ENCODE results near the gene YWHAB. TPM values are rescaled to one million over a fixed set of nuclear protein-coding genes. Genes with fewer than 3 reads are reported as not detected.
"Not testable (repeated sequence)": the region's sequence is repeated elsewhere in the genome, so short reads cannot be mapped to it uniquely, and the experiment has no call there.

The YWHAB gene
- total RNA-seq, 1 experiment from 2014 or later = 73.7 TPM

- DNase-seq (ENCODE audit: low spot score) = no peak
Measured at GRCh38 chr20:44866703-44867335, 18.7 kb upstream of the YWHAB start.

GRCh38 chr20:44869471-44869870 lies 16.0 kb upstream of the YWHAB start:
- DNase-seq (ENCODE audit: low spot score) = no peak

- DNase-seq (ENCODE audit: low spot score) = not testable (repeated sequence)
Measured at GRCh38 chr20:44882360-44882759, 3.1 kb upstream of the YWHAB start.

GRCh38 chr20:44883214-44883902 lies 2.1 kb upstream of the YWHAB start:
- DNase-seq (ENCODE audit: low spot score) = no peak

- no peak for DNase-seq (ENCODE audit: low spot score)
Measured at GRCh38 chr20:44884907-44885391, 556 bp upstream of the YWHAB start.

GRCh38 chr20:44886266-44886651 lies 754 bp downstream of the YWHAB start:
- DNase-seq (ENCODE audit: low spot score) = no peak

- no peak for DNase-seq (ENCODE audit: low spot score)
Measured at GRCh38 chr20:44886828-44887227, 1.3 kb downstream of the YWHAB start.

GRCh38 chr20:44887466-44887865 lies 2.0 kb downstream of the YWHAB start:
- DNase-seq (ENCODE audit: low spot score) = no peak

- DNase-seq (ENCODE audit: low spot score) = no peak
Measured at GRCh38 chr20:44888226-44889103, 3.0 kb downstream of the YWHAB start.

- no peak for DNase-seq (ENCODE audit: low spot score)
Measured at GRCh38 chr20:44891826-44892225, 6.3 kb downstream of the YWHAB start.

GRCh38 chr20:44894959-44895358 lies 9.5 kb downstream of the YWHAB start:
- DNase-seq (ENCODE audit: low spot score) = no peak

- DNase-seq (ENCODE audit: low spot score) = no peak
Measured at GRCh38 chr20:44896583-44896982, 11.1 kb downstream of the YWHAB start.

- DNase-seq (ENCODE audit: low spot score) = no peak
Measured at GRCh38 chr20:44897133-44897532, 11.6 kb downstream of the YWHAB start.

- DNase-seq (ENCODE audit: low spot score) = no peak
Measured at GRCh38 chr20:44900231-44900854, 14.8 kb downstream of the YWHAB start.

- DNase-seq (ENCODE audit: low spot score) = no peak
Measured at GRCh38 chr20:44901974-44902373, 16.5 kb downstream of the YWHAB start.

GRCh38 chr20:44904377-44904776 lies 18.9 kb downstream of the YWHAB start:
- peak; percentile 25 for DNase-seq (ENCODE audit: low spot score)

- no peak for DNase-seq (ENCODE audit: low spot score)
Measured at GRCh38 chr20:44908987-44909871, 23.7 kb downstream of the YWHAB start.

- peak; percentile 17 for DNase-seq (ENCODE audit: low spot score)
Measured at GRCh38 chr20:44909872-44910689, 24.6 kb downstream of the YWHAB start, which contains the start of gene PABPC1L. TSS of gene PABPC1L (plus strand) at chr20:44910060. CDS start at chr20:44910144, 84 bp downstream.

- DNase-seq (ENCODE audit: low spot score) = no peak
Measured at GRCh38 chr20:44910690-44911262, 25.3 kb downstream of the YWHAB start.
